T-helper 1 cell treated with Interleukin-12 subunit alpha and Interleukin-12 subunit beta and Interleukin-4 antibody, amounts not matched to agents 30 ng/mL and 1 ng/mL, for 36 hours (primary cell): Measurements from ENCODE around the gene PLK5. TPM values are rescaled to one million over a fixed set of nuclear protein-coding genes. Genes with fewer than 3 reads are reported as not detected.

Experiments used
- intact Hi-C: fragments of 100-400 bp; cut with micrococcal nuclease; formaldehyde crosslinking; loops from one replicate; pipeline ENCODE4 v1.15.1; 2024
- total RNA-seq: library from RNA; stranded (reverse); gene quantifications from 2 replicates; pipeline ENCODE4 v1.2.3, GENCODE V29; 2022

PLK5 gene
- total RNA-seq, 1 donor from 2014 or later: not detected

- intact Hi-C loops: no loop called here
Measured at GRCh38 chr19:1551068-1552040, 27.5 kb downstream of the PLK5 start.

DNA sequence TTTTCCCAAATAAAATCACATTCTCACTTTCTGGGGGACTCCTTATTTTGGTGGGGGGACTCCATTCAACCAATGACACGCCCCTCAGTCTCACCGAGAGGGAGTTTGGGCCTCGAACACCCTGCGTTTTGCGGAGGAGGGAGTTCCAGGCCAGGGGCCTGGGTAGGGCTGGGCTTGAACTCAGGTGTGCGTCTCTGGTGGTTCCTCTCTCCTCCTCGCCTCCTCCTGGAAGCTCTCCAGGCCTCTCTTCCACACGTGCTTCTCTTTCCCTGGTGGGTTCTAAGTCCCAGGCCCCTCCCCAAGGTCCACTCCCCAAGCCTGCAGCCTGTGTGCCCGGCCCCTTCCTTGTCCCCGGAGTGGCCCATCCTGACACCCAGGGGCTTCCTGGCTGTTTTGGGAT lies 29.5 kb downstream of the PLK5 start:
- intact Hi-C loops: no loop called here

DNA sequence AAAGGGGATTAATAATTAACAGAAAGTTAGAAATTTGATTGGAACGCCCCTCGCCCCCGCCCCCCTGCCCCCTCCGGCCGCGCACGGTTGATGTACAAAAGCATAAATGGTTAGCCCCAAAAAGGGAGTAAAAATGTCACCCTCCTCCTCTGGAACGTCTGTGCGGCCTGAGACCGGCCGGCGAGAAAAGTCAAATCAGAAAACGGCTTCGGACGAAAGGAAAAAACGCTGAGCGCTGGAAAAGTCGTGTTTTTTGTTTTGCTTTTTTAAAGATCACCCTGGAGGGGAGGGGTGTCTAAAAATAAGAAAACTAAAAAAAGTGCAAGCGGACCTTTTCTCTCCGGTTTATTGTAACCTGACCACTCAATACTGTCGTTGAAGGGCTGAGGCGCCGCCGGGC lies 31.1 kb downstream of the PLK5 start:
- intact Hi-C loops: no loop called here

GRCh38 chr19:1555487-1556389 lies 31.9 kb downstream of the PLK5 start:
- intact Hi-C loops: no loop called here

GRCh38 chr19:1556390-1557070 lies 32.7 kb downstream of the PLK5 start:
- intact Hi-C loops: no loop called here

DNA sequence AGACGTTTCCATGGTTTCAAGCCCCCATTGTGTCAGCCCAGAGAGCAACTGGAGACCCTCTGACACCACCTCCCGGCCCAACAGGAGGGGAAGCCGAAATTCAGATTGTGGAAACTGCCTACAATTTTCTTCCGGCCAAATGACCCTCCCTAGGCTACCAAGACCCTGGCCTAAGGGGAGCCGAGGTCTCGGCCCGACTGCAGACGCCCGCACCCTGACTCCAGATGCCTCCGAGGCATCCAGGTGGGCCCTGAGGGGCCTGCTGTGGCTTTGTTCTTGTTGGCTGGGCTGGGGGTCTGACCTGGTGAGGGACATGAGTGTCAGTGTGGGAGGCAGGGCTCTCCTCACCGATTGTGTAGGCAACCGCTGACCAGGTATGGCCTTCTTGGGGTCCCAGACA lies 34.7 kb downstream of the PLK5 start:
- intact Hi-C loops: no loop called here

DNA sequence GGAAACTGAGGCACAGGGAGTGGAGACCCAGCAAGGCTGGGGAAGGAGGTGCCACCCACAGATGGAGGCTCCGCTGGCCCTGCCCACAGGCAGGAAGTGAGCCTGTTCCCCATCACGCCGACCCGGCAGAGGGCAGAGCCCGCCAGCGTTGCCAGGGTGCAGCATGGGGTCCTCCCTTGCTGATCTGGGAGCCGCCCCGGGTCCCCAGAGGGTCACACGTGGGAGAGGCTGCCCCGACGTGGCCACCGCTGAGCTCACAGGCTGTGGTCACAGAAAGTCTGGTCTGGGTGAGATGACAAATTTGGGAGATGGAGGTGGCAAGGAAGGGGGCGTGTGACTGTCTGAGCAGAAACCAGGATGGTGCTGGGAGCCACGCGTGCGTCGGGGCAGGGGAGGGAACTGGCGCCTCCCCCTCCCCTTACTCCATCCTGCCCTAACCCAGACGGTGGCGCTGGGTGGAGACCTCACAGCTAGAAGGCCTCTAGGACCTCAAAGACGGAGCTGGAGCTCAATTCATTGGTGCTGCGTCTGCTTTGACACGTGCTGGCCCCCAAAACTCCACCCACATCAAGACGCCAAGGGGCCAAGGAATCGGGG lies 36.5 kb downstream of the PLK5 start:
- intact Hi-C loops: no loop called here

GRCh38 chr19:1561236-1561842 lies 37.5 kb downstream of the PLK5 start:
- intact Hi-C loops: no loop called here

GRCh38 chr19:1563251-1563650 lies 39.4 kb downstream of the PLK5 start:
- intact Hi-C loops: no loop called here

- intact Hi-C loops: no loop called here
Measured at GRCh38 chr19:1566392-1567115, 42.7 kb downstream of the PLK5 start.

- intact Hi-C loops: no loop called here
Measured at GRCh38 chr19:1567116-1567847, 43.4 kb downstream of the PLK5 start.

DNA sequence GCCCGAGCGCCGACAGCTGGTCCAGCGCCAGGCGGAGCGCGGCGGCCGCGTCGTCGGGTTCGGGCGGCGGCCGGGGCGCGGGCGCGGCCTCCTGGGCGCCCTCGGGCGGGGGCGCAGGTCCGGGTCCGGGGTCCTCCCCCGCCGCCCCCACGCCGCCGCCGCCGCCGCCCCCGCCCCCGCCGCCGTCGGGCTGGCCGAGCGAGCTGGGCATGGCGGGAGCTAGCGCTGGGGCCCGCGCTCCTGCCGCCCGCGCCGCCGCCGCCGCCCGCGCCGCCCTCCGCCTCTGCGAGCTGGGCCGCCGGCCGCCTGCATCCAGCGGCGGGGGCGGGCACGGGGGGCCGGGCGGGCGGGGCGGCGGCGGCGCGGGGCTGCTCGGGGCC lies 44.0 kb downstream of the PLK5 start:
- intact Hi-C loops: loop anchor here (1.0 kb wide), 2 partner anchors 24 to 244 kb away; partner anchors contain the start of genes ATP8B3 and MBD3

GRCh38 chr19:1568320-1569019 lies 44.6 kb downstream of the PLK5 start, which contains the start of gene MEX3D:
TSS of gene MEX3D (minus strand) at chr19:1568325. CDS start at chr19:1568058, 267 bp downstream.
- intact Hi-C loops: loop anchor here (1.0 kb wide), 2 partner anchors 24 to 244 kb away; partner anchors contain the start of genes ATP8B3 and MBD3

DNA sequence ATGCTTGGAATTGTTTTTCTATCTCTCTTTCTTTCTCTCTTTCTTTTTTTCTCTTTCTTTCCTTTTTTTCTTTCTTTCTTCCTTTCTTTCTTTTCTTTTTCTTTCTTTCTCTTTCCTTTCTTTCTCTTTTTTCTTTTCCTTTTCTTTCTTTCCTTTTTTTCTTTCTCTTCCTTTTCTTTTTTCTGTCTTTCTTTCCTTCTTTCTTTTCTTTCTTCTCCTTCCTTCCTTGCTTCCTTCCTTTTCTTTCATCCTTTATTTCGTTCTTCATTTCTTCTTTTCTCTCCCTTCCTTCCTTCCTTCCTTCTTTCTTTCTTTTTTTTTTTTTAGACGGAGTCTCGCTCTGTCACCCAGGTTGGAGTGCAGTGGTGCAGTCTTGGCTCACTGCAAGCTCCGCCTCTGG lies 46.1 kb downstream of the PLK5 start:
- intact Hi-C loops: no loop called here

- intact Hi-C loops: no loop called here
Measured at GRCh38 chr19:1570836-1571235, 47.0 kb downstream of the PLK5 start.

- intact Hi-C loops: no loop called here
Measured at GRCh38 chr19:1571358-1571757, 47.5 kb downstream of the PLK5 start.

DNA sequence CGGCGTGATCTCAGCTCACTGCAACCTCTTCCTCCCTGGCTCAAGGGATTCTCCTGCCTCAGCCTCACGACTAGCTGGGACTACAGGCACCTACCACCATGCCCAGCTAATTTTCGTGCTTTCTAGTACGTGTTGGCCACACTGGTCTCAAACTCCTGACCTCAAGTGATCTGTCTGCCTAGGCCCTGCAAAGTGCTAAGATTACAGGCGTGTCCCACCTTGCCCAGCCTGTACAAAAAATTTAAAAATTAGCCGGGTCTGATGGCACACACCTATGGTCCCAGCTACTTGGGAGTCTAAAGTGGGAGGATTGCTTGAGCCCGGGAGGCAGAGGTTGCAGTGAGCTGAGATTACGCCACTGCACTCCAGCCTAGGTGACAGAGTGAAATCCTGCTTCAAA lies 48.9 kb downstream of the PLK5 start:
- intact Hi-C loops: no loop called here

GRCh38 chr19:1574354-1575136 lies 50.7 kb downstream of the PLK5 start:
- intact Hi-C loops: no loop called here
